ENCODE measurements around the gene NIPA2. TPM values are rescaled to one million over a fixed set of nuclear protein-coding genes. Genes with fewer than 3 reads are reported as not detected.

Gene NIPA2
- total RNA-seq, 2 donors from 2014 or later = 57.0 to 58.3 TPM

DNA sequence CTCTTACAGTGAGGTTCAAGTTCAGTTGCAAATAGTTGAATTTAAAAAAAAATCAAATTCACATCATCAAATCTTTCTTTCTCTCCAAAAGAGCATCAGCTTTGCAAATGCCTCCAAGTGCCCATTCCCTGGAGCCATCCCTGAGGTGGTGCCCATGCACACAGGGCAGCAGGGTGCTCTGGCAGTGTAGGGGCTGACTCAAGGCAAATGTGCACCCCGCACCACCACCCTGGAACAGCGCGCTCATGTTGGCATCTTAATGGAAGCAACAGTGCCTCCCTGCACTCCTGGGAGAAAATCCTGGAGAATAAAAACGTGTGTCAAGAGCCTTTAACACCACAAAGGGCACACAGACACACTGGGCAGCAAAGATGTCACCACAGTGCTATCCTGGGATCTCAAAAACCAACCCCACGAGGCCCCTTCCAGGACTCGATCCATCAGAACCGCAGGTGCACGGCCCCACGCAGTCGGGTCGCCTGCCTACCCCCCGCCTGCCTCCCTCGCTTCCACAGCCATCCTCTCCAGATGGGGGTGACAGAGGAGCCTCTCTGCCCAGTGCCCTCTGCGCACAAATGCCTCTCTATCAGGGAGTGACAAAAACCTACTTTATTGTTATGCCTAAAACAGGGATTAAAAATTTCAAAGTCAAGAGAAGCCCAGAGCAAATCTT lies 50.8 kb downstream of the NIPA2 start:
- H3K9me3 Mint-ChIP-seq = no peaks in the 10 kb centered on the region
- Histone ChIP-seq H3K4me3 (ENCODE audit: low read length) (no peak overlapping the region), H3K4me1 (ENCODE audit: control insufficient read depth, insufficient read depth, low read length) (peaks cover 19% of the 10 kb centered on the region), H3K27ac (ENCODE audit: low read depth, low read length) (no peak overlapping the region), H3K27me3 (ENCODE audit: control insufficient read depth, insufficient read depth, low read length, poor library complexity, severe bottlenecking) (no peaks in the 10 kb centered on the region), H3K36me3 (ENCODE audit: control insufficient read depth, insufficient read depth, low read length) (peaks cover 58% of the 10 kb centered on the region), H3K9ac (ENCODE audit: extremely low read depth, low read length, poor library complexity, severe bottlenecking) (no peak overlapping the region), H3K9me3 (ENCODE audit: control insufficient read depth, low read length) (no peaks in the 10 kb centered on the region)
- H3K27ac Mint-ChIP-seq = no peak overlapping the region
- peaks cover 60% of the 10 kb centered on the region for H3K36me3 Mint-ChIP-seq (ENCODE audit: low read depth)
- peaks cover 16% of the 10 kb centered on the region for H3K4me1 Mint-ChIP-seq
- TF ChIP-seq, protein P1, sequence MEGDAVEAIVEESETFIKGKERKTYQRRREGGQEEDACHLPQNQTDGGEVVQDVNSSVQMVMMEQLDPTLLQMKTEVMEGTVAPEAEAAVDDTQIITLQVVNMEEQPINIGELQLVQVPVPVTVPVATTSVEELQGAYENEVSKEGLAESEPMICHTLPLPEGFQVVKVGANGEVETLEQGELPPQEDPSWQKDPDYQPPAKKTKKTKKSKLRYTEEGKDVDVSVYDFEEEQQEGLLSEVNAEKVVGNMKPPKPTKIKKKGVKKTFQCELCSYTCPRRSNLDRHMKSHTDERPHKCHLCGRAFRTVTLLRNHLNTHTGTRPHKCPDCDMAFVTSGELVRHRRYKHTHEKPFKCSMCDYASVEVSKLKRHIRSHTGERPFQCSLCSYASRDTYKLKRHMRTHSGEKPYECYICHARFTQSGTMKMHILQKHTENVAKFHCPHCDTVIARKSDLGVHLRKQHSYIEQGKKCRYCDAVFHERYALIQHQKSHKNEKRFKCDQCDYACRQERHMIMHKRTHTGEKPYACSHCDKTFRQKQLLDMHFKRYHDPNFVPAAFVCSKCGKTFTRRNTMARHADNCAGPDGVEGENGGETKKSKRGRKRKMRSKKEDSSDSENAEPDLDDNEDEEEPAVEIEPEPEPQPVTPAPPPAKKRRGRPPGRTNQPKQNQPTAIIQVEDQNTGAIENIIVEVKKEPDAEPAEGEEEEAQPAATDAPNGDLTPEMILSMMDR (conservative IDR thresholded peaks at IDR 0.05) = no peak
- H3K4me3 Mint-ChIP-seq = no peak overlapping the region
- 93 to 95% methylated on average over 13 to 14 of the region's 14 CpGs for WGBS, 2 experiments (ENCODE audit: insufficient coverage in 1 of 2, insufficient read length in 1 of 2)
- DNase-seq = no peak
- H3K27me3 Mint-ChIP-seq (ENCODE audit: insufficient read depth) = no peaks in the 10 kb centered on the region

DNA sequence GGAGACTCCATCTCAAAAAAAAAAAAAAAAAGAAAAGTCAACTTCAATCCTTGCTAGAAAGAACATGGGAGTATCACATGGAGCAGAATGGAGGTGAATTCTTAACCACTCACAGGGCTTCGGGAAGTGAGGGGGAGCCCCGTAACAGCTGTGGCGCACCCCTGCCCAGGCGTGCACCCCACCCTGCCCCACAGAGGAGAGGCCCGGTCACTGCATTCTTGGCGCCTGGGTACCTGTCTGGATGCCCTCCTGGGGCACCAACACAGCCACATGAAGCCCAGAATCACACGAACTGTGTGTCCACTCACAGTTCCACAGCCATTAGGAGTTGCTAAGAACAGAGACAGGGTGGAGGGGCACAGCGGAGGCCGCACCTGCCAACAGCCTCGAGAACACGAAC lies 51.8 kb downstream of the NIPA2 start:
- no peak overlapping the region for H3K4me3 ChIP-seq (ENCODE audit: low read length)
- no peaks in the 10 kb centered on the region for H3K9me3 ChIP-seq (ENCODE audit: control insufficient read depth, low read length)
- H3K27me3 ChIP-seq (ENCODE audit: control insufficient read depth, insufficient read depth, low read length, poor library complexity, severe bottlenecking) = no peaks in the 10 kb centered on the region
- WGBS, 2 experiments (ENCODE audit: insufficient coverage in 1 of 2, insufficient read length in 1 of 2) = 96% methylated on average over 9 of the region's 11 CpGs; no CpG with 5 or more reads in 1 of the 2 experiments
- no peak overlapping the region for H3K9ac ChIP-seq (ENCODE audit: extremely low read depth, low read length, poor library complexity, severe bottlenecking)
- peaks cover 55% of the 10 kb centered on the region for H3K36me3 ChIP-seq (ENCODE audit: control insufficient read depth, insufficient read depth, low read length)
- DNase-seq = no peak
- peaks cover 16% of the 10 kb centered on the region for H3K4me1 Mint-ChIP-seq
- H3K27me3 Mint-ChIP-seq (ENCODE audit: insufficient read depth) = no peaks in the 10 kb centered on the region
- H3K9me3 Mint-ChIP-seq = no peaks in the 10 kb centered on the region
- no peak overlapping the region for H3K27ac ChIP-seq (ENCODE audit: low read depth, low read length)
- peaks cover 58% of the 10 kb centered on the region for H3K36me3 Mint-ChIP-seq (ENCODE audit: low read depth)
- TF ChIP-seq, protein P1 (conservative IDR thresholded peaks at IDR 0.05) = no peak
- H3K27ac Mint-ChIP-seq = no peak overlapping the region
- peaks cover 14% of the 10 kb centered on the region for H3K4me1 ChIP-seq (ENCODE audit: control insufficient read depth, insufficient read depth, low read length)
- H3K4me3 Mint-ChIP-seq = no peak overlapping the region

DNA sequence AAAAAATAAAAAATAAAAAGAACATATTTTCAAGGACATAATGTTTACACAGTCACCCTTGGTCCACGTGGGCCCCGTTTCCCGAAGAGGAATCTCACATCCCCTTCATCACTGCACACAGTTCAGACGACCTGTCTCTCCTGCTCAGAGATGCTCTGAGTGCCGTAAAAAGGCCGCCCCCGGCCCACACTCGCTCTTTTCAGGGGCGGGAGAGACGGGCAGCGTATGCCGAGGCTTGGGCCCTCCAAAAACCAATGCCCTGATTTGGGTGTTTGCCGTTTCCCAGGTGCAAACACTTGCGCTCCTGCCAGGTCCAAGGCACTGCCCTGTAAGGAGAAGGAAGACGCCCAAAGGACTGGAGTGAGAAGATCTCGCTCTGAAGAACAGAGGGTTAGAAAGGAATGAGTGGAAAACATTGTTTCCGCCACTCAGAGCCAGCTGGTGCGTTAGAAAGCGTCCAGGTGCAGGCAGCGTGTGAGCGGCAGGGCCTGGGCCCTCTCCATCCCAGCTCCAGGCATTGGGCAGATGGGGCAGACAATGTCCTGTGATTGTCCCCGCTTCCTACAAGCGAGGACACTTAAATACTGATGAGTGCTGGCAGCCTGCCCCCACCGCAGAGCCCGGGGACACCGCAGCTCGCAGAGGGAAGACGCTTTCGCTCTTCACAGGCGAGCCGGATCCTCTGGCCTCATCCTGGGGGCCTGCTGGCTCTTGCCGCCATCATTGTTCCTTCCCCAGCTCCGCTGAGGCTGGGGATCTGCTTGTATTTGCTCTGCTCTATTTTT lies 53.2 kb downstream of the NIPA2 start:
- H3K36me3 ChIP-seq (ENCODE audit: control insufficient read depth, insufficient read depth, low read length) = peaks cover 51% of the 10 kb centered on the region
- H3K27me3 Mint-ChIP-seq (ENCODE audit: insufficient read depth) = no peaks in the 10 kb centered on the region
- no peak for DNase-seq
- H3K9ac ChIP-seq (ENCODE audit: extremely low read depth, low read length, poor library complexity, severe bottlenecking) = peak overlapping the region; percentile 31
- 91 to 92% methylated on average over 19 to 33 of the region's 33 CpGs for whole genome bisulfite sequencing, 2 experiments (ENCODE audit: insufficient coverage in 1 of 2, insufficient read length in 1 of 2)
- peak overlapping the region; percentile 18 for H3K4me3 ChIP-seq (ENCODE audit: low read length)
- H3K27me3 ChIP-seq (ENCODE audit: control insufficient read depth, insufficient read depth, low read length, poor library complexity, severe bottlenecking) = no peaks in the 10 kb centered on the region
- H3K4me1 ChIP-seq (ENCODE audit: control insufficient read depth, insufficient read depth, low read length) = peaks cover 14% of the 10 kb centered on the region
- H3K27ac Mint-ChIP-seq = peak overlapping the region; percentile 91
- H3K4me3 Mint-ChIP-seq = peak overlapping the region; percentile 44
- peaks cover 60% of the 10 kb centered on the region for H3K36me3 Mint-ChIP-seq (ENCODE audit: low read depth)
- H3K4me1 Mint-ChIP-seq = peaks cover 16% of the 10 kb centered on the region
- TF ChIP-seq, protein P1 (conservative IDR thresholded peaks at IDR 0.05) = no peak
- H3K9me3 Mint-ChIP-seq = no peaks in the 10 kb centered on the region
- H3K27ac ChIP-seq (ENCODE audit: low read depth, low read length) = no peak overlapping the region
- H3K9me3 ChIP-seq (ENCODE audit: control insufficient read depth, low read length) = no peaks in the 10 kb centered on the region
